ENCODE measurements around the gene SCG5.
A peak's percentile ranks its signal among the peaks of the same experiment; 100 is the strongest.

The SCG5 gene

DNA sequence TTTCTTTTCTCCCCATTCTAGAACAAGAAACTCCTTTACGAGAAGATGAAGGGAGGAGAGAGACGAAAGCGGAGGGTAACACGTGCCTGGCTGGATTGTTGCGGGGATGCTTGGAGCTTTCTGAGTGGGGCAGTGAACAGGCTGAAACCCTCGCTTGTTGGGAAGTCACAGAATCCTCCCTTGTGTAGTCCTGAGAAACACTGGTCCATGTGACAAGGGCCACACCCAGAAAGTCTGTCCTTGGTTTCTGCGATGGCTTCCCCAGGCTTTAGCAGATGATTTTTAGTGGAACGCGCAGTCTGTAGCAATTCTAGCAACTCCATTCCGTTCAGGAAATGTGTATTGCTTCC, 50.2 kb downstream of the SCG5 start:
- no peak for DNase-seq (ENCODE audit: low read depth in 2 of 2)

DNA sequence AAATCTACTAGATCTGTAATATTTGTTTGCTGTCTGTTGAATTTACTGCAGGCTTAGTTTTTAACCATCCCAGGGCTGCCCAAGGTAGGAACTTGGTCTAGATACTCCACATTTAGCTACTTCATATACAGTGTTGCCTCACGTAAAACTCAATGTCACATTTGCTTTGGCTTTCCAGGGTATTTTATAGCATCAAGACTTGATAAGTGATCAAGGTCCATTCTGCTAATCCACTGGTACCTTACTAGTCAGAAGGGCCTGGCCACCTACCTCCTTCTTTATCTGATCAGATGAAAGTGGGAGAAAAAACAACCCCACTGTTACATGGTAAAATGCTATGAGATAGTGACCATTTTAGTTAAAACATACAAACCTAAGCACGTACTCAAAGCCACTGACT, 50.8 kb downstream of the SCG5 start:
- DNase-seq (ENCODE audit: low read depth in 2 of 2), result no peak

DNA sequence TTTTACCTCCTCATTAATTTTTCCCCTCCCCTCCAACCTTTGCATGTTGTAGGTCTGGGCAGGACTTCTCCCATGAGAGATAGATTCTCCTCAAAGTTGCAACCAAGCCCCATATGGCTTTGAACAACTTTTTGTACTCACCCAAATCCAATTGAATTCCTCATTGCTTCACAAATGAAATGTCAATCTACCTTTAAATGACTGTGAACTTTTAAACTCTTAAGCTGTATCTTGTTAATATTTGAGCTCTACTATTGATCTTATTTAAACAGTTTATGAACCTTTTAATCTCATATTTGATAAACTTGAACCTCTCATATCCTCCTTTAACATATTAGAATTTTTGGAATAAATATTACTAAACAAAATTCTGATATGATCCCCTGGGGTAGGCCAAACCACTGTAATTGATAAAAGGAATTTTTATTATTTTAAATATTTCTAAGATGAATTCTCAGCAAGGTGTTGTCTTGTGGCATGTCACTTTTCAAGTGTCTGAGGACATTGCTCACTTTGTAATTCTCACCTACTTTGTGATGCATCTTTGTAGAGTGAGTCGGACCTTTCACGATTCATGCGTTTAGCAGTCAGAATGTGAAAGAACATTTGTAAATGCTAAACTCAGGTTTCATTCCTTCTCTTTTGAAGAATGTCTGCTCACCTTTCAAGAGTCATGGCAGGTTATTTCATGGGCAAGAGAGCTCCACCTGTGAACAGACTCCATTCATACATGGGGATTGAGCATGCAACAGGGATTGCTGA, 52.9 kb downstream of the SCG5 start:
- DNase-seq (ENCODE audit: low read depth in 2 of 2), result no peak

DNA sequence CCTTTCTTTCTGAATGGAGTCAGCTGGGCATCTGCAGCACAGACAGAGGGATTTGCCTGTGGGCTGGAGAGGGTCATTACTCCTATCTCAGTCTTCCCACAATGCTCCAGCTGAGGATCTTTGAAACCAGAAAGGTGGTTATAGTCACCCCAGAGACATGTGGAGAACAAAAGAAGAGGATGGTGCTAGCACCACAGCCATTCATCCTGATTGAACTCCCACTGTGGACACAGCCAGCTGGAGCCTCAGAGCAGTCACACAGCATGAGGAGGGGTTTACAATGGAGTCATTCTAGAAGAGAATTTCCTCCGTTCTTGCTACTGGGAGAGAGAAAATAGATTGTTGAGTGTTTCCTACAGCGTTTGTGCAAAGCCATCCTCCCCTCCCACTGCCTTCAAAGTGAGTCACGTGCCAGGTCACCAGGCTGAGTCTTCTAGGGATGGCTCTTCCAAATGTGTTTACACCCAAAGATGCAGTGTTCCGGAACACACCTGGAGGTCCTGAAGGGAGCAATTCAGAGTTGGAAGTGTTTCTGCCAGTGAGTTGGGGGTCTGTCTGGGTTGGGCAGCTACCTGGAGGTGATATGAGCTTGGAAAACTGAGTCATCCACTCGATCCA, 57.4 kb downstream of the SCG5 start:
- no peak for DNase-seq (ENCODE audit: low read depth in 2 of 2)

DNA sequence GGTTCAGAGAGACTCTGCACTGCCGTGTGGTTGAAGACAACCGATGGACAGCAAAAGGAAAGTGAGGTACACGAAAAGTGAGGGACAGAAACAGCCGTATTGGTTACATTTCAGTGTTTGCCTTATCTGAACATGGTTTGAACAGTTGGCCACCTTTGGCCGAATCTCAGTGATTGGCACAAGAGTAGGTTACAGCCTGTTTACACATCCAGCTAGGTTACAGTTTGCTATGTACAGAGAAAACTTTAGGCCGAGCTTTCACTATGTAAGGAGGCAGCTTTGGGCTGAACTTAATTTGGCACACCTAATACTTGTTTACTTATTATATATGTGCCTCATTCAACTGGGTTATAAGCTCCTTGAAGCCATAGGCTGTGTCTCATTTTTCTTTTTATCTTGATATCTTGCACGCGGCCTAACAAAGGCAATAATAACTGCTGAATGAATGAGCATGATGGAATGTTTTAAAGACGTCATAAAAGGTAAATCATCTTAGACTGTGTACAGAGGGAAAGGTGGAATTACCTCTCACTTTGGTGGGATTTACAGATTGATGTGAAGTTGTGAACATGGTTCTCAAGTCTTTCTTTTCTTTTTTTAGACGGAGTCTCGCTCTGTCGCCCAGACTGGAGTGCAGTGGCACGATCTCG, 59.1 kb downstream of the SCG5 start:
- no peak for DNase-seq (ENCODE audit: low read depth in 2 of 2)

DNA sequence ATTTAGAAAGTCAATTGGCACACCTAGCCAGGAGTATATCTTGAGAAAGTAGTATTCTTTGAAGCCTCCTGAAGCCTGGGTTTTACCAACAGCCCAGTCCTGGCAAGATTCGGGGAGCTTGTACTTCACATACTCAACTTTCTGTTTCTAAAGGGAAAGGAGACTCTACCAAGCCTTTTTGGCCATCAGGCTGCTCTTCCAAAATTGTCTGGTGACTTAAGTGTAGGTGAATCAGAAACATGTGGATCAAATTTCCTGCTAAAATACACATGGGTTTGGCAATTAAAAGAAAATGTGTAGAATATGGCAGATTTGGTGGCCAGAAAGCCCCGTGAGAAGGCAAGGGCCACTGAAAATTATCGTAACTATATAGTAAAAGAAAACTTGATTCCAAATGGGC, 60.4 kb downstream of the SCG5 start:
- no peak for DNase-seq (ENCODE audit: low read depth in 2 of 2)

DNA sequence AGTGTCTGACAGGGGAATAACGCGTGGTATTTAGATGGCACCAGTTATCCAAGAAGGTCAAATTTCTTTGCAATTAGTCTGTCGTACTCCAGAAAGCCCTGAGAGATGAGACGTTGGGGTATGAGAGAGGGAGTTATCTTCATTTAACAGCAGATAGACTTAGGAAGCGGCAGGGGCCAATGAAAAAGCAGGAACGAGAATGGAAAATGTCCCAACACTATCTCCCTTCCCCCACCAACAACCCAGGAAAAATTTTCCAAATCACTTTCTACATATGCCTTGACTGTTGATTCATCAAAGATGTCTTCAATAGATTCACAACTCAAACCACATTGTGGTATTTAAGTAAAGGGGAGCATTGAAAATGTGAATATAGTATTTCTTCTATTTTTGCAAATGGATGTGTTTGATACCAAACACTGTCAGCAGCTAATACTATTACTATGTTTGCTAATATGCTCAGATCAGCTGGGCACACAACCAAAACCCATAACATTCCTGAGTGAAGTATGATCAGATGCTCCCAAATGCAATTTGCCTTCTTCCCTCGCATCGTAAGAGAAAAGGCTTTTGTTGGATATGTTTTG, 63.0 kb downstream of the SCG5 start:
- DNase-seq (ENCODE audit: low read depth in 2 of 2), result peak; percentile 96

DNA sequence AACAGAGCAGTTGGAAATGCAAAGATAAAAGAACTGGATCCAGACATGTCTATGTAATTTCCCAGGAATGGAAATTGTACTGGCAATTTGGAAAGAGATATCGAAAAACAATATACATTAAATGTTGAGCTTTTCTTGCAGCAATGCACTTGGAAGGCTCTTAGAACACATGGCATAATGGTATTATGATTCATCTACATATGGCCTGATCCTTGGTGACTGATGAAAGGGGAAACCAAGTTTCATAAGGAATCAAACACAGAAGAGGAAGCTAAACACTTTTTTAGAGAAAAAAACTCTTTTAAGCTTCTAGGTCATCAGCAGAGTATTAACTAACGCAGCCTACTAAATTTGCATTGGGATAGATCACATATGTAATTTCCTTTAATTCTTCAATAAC, 63.9 kb downstream of the SCG5 start:
- peak; percentile 75 to 77 for DNase-seq (ENCODE audit: low read depth in 2 of 2)

DNA sequence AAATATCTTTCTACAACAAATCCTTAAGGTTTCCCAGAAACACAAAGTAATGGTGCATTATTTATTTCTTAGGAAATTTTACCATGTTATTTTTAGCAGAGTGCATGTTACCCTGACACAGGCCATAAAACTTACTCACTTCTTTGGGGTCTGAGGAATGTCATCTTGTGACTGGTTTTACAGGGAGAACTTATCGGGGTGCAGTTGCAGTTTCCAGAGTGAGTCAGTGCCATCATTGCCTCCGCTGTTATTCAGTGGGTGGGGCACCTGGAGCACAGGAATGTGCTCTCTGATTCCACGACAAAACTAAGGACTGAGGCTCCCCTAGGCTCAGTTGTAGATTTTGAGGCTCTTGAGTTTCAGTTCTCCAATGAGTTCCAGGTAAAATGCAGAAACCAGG, 65.2 kb downstream of the SCG5 start:
- peak; percentile 63 for DNase-seq (ENCODE audit: low read depth in 2 of 2)

DNA sequence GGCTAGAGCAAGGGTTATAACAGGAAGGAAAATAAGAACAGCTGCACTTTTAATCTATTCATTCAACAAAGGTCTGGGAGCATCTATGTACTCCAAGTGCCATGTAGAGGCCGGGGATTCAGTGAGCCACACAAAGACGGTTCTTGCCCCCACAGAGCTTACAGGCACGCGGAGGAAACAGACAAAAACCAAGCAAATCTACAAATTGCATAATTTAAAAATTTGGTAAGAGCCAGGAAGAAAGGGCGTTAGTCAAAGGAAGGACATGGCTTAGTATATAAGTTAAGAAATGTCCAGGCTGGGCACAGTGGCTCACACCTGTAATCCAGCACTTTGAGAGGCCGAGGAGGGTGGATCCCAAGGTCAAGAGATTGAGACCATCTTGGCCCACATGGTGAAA, 65.9 kb downstream of the SCG5 start:
- no peak for DNase-seq (ENCODE audit: low read depth in 2 of 2)

DNA sequence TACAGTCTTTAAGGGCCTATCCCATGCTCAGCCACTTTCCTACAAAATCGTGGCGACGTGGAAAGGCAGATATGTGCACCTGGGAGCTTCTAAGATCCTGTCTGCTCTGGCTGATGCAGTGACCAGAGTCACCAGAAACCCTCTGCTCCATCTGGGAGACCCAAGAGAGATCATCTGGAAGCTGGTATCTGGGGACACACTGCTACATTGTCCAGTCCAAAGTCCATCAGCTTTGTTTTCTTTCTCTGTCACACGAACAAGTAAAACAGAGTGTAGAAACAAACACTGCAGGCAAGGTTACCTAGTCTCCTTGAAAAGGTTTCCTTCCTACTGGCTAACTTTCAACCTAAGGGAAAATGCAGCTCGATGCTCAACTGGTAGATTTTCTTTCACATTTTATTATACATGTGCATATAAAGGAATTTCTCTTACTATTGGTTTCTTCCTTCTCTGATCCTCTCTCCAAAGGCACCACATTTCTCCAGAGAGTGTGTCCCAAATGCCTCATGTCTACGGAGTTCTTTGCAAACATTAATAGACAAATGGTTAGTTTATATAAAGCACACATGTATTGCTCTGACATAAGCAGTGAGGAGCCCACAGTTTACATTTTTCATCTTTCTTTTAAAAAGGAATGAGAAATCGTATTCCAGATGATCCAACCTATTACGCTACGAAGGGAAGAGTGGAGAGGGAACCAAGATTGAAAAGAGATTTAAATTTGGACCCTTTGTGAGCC, 68.0 kb downstream of the SCG5 start:
- no peak for DNase-seq (ENCODE audit: low read depth in 2 of 2)

DNA sequence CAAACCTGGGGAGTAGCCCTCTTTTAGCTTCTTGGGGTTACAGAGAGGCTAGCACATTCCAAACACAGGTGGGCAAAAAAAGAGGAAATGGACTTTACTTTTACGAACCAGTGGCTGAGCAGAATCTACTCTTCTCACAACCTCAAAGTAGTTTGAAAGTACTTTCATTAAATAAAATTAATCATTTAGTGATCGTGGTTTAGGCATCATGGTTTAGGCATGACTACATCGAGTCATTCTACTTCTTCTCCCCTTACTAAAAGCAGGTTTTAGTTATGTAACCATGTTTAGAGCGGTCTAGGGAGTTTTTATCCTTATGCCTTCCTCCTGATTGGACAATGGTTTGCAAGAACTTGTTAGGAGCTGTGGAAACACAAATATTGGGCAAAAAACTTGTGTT, 73.8 kb downstream of the SCG5 start:
- DNase-seq (ENCODE audit: low read depth in 2 of 2), result no peak

DNA sequence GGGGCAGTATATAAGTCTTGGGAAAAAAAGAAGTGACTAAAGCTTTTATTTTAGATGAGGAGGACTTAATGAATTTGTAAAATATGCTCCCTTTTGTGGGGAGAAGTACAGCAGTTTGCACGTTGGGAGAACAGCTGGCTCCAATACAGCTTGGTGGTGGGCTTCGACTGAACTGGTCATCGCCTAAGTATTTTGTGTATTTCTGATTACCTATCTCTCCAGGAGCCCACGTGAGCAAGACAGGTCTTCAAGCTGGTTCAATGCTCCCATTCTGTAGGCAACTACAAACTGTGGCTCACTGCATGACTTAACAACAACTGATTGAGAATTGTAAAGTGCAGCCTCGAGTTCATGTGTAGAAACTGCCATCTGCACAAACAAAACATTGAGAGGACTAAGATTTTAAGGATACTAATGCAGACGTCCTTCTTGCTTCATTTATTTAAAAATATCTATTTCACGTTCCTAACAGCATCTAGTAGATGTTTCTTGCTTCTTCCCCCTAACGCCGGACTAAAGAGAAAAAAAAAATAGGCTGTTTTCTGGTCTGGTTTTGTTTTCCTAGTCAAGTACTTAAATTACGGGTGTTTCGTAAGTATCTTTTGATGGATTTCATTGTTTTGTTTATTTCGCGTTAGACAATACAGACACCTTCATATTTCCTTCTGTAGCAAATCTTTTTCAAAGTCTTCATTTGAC, 74.9 kb downstream of the SCG5 start:
- no peak for DNase-seq (ENCODE audit: low read depth in 2 of 2)

DNA sequence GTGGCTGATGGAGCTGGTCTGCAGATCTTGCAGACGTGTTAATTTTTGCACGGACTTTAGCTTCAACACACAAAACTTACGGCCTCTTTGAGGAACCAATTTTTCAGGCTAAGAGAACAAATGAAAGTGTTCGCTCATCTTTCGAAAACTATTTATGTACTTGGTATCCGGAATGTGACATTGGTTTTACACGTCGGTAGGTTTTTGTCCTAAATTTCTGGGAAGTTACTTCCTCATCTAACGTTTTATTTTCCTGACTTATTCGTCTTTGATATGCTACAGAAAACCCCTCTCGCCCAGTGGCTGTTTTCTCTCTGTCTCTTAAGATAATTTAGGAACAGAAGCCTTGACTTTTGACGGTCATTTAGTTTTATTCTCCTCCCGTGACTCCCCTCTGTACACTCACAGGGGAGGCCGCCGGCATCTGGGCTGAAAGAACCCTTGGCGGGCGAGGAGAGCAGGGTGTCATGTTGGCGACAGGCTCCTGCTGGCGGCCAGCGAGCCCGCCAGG, 75.5 kb downstream of the SCG5 start:
- DNase-seq (ENCODE audit: low read depth in 2 of 2), result no peak

DNA sequence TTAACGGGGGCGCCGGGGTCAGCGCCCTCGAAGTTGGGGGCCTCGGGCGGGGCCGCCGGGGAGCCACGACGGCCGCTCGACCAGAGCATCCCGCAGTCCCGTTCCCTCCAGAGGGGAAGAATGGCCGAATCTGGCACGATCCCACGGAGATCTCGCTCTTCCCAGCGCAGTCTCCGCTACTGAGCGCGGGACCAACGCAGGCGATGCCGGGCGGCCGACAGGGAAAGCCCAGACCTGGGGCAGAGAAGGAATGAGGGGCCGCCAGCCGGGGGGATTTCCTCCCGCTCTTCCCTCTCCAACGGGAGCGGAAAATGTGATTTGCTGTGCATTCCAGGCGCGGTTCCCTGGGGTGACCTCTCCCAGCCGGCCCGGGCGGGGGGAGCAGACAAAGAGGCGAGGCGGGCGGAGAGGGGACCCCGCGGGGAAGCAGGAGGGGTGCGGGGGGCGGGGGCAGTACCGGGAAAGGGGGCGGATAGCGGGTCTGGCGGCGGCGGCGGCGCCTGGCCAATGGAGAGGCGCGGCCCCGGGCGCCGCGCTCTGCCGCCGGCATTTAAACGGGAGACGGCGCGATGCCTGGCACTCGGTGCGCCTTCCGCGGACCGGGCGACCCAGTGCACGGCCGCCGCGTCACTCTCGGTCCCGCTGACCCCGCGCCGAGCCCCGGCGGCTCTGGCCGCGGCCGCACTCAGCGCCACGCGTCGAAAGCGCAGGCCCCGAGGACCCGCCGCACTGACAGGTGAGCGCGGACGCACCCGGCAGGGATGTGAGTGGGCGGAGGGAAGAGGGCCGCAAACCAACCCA, 76.1 kb downstream of the SCG5 start, which contains the start of gene GREM1:
Gene GREM1 (plus strand): TSS at position 579 of the 801 bp plus-strand sequence. CDS start 12,687 bp downstream, outside the sequence.
- peak; percentile 69 to 73 for DNase-seq (ENCODE audit: low read depth in 2 of 2)

DNA sequence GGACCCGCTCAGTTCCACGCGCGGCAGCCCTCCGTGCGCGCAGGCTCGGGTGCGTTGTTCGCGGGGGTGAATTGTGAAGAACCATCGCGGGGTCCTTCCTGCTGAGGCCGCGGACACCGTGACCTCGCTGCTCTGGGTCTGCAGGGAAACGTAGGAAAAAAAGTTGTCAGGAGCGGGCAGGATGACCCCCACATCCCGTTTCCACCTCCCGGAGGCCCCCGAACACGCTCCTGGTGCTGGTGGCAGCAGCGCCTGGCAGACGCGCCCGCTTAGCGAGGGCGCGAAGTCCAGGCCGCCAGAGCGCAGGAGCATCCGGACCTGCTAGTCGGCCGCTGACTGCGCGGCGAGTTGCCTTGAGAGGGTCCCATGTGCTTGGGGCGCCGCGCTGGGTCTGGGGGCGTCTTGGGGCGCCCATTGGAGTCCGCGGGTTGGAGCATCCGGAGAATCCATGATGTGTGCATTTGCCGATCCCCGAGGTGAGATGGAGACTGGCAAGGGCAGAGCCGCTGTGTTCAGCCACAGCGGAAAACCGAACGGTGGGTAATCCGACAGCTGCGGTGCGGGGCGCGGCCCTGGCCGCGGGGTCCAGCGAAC, 76.8 kb downstream of the SCG5 start:
- no peak for DNase-seq (ENCODE audit: low read depth in 2 of 2)

DNA sequence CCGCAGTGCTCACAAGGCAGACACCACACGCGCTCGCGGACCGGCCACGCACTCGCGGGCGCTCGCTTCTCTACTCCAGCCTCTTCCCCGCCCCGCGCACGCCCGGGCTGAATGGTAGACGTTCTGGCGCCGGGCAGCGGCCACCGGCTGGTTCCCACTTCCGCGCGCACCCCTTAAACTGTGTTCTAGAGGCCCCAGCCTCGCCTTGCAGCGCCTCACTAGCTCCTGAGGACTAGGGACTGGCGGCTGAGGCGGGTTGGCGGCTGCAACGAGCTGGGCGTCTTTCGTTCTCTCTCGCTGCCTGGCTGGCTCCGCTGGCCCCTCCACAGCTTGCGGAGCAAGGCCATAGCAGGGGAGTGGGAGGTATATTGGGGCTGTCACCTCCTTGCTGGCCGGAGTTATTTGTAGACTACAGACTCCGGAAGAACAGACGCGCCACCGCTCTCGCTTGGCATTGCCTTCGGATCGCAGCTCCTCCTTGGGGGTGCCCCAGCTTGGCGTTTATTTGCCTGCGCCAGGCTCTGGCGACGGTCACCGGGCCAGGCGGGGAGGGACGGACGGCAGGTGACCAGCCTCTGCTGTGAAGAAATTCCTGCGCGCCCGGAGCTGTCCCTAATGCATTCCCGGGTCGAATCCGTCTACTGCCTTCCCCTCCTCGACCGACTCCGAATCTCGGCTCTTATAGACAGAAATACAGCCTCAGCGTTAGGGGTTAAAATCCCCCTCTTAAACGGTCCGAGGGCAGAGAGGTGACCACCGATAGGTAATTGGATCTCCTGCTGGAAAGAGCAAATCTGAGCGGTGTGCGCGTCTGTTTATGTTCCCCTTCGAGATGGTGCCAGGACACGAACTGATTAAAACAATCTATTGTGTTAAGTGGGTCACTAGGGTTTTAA, 77.6 kb downstream of the SCG5 start:
- DNase-seq (ENCODE audit: low read depth in 2 of 2), result no peak

DNA sequence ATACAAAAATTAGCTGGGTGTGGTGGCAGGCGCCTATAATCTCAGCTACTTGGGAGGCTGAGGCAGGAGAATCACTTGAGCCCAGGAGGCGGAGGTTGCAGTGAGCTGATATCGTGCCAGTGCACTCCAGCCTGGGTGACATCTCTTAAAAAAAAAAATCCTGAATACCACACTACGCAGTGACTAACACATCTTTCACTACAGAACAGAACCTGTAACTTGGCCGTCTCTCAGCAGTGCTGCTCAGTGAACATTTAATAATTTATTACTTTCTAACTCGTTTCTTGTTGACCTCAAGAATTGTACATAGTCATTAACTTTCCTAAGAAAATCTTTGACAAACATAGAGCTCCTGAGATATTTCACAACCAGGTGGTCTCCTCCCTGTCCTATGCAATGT, 80.1 kb downstream of the SCG5 start:
- no peak for DNase-seq (ENCODE audit: low read depth in 2 of 2)

DNA sequence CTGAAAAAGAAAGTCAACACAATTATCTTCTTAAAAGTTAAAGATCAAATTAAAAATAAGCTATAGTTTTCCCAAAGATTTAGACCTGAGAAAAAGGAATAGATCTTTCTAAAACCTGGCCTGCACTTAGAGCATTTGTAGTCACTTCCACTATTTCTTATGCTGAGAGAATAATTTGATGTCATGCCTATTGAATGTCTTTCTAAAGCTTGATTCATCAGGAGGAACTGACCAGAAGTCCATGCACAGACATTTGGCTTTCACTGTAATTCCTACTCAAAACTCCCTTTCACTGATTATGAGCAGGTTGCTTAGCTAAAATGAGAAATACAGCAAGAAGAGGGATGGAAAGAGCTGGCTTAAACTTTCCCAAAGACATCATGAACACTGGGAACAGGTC, 80.6 kb downstream of the SCG5 start:
- no peak for DNase-seq (ENCODE audit: low read depth in 2 of 2)

Measured in fibroblast of skin of left quadriceps (primary cell).